Left renal cortex interstitium (tissue), 4 donors: ENCODE measurements around the gene ALOXE3. TPM values are rescaled to one million over a fixed set of nuclear protein-coding genes. Genes with fewer than 3 reads are reported as not detected.
"Not testable (repeated sequence)": the region's sequence is repeated elsewhere in the genome, so short reads cannot be mapped to it uniquely, and the experiment has no call there.

Source experiments
- DNase-seq, 4 donors: peaks; one replicate each; pipeline ENCODE4 v3.0.0-alpha.2; 2013; ENCODE audit warnings: low read depth in 4 of 4, low spot score in 2 of 4, missing footprints in 1 of 4
- polyA plus RNA-seq, 4 donors: library from polyadenylated mRNA; unstranded; fragments of 120-200 nt; gene quantifications; one replicate each; pipeline ENCODE4 v1.2.1, GENCODE V29; 2013; ENCODE audit not compliant: insufficient read length in 4 of 4

ALOXE3 gene
- polyA plus RNA-seq, 4 donors, result 0.05 TPM; not detected in 3

GRCh38 chr17:8123695-8124349 is 5.5 kb upstream of the ALOXE3 start, which contains the start of gene HES7:
Gene HES7 (minus strand): TSS chr17:8124106. CDS start chr17:8124084, 22 bp downstream.
- no peak for DNase-seq

GRCh38 chr17:8122924-8123694 is 4.8 kb upstream of the ALOXE3 start:
- DNase-seq, result peak in 1 of 4 donors; percentile 17

GRCh38 chr17:8122422-8122923 is 4.2 kb upstream of the ALOXE3 start:
- DNase-seq, result peak in 1 of 4 donors; percentile 11

GRCh38 chr17:8121681-8122421 is 3.5 kb upstream of the ALOXE3 start:
- peak in 1 of 4 donors; percentile 6 for DNase-seq

GRCh38 chr17:8121407-8121680 is 3.0 kb upstream of the ALOXE3 start:
- no peak for DNase-seq

GRCh38 chr17:8120520-8121406 is 2.4 kb upstream of the ALOXE3 start:
- no peak for DNase-seq

- DNase-seq, result peak in 3 of 4 donors; percentile 86 to 94 (median 92)
Observed at GRCh38 chr17:8119581-8120519, 1.5 kb upstream of the ALOXE3 start.

- peak in 1 of 4 donors; percentile 85 for DNase-seq
Observed at GRCh38 chr17:8118769-8119580, 661 bp upstream of the ALOXE3 start.

GRCh38 chr17:8117367-8117979 is 841 bp downstream of the ALOXE3 start:
- DNase-seq, result no peak

- DNase-seq, result no peak
Observed at GRCh38 chr17:8116776-8117175, 1.5 kb downstream of the ALOXE3 start.

GRCh38 chr17:8110907-8111306 is 7.4 kb downstream of the ALOXE3 start:
- DNase-seq, result no peak

GRCh38 chr17:8110456-8110804 is 7.9 kb downstream of the ALOXE3 start:
- no peak for DNase-seq

GRCh38 chr17:8109661-8110455 is 8.5 kb downstream of the ALOXE3 start:
- peak in 2 of 4 donors; percentile 9 to 53 for DNase-seq

GRCh38 chr17:8108972-8109660 is 9.2 kb downstream of the ALOXE3 start:
- DNase-seq, result no peak

- DNase-seq, result not testable (repeated sequence)
Observed at GRCh38 chr17:8106980-8107379, 11.3 kb downstream of the ALOXE3 start.

- DNase-seq, result no peak
Observed at GRCh38 chr17:8105957-8106398, 12.3 kb downstream of the ALOXE3 start.
